ENCODE data around the gene M1AP.
A peak's percentile ranks its signal among the peaks of the same experiment; 100 is the strongest.

GRCh38 chr2:74587664-74588277 is 60.4 kb downstream of the M1AP start:
- TF ChIP-seq POLR2AphosphoS5 (IDR thresholded peaks at IDR 0.05; ENCODE audit: low read depth, low read length) = no peak
- TF ChIP-seq TAF1 (IDR thresholded peaks at IDR 0.05; ENCODE audit: low read depth, low read length) = no peak
- no peak for TF ChIP-seq POLR2A (IDR thresholded peaks at IDR 0.05; ENCODE audit: low read depth, low read length)
- no peak for TF ChIP-seq PAX5 (IDR thresholded peaks at IDR 0.05; ENCODE audit: insufficient read depth, low read length, severe bottlenecking)
- no peak for TF ChIP-seq POU2F2 (IDR thresholded peaks at IDR 0.05; ENCODE audit: low read depth, low read length)
- peak; percentile 12; the same call in 1 of the 2 replicates for TF ChIP-seq SPI1 (IDR thresholded peaks at IDR 0.05; ENCODE audit: low read depth, low read length)

Measured in GM12891 (cell line).